Activated CD8-positive, alpha-beta memory T cell treated with anti-CD3 and anti-CD28 coated beads, Interleukin-2, amount 10 ng/mL, durations not matched to agents 7 days and 5 days (primary cell): ENCODE data around the gene FHL1. TPM values are rescaled to one million over a fixed set of nuclear protein-coding genes. Genes with fewer than 3 reads are reported as not detected.

ENCODE experiments used
- total RNA-seq, 2 experiments: library from RNA; stranded (reverse); gene quantifications; one replicate each; pipeline ENCODE4 v1.2.3, GENCODE V29; 2021

FHL1 gene
- total RNA-seq, 2 experiments from 2014 or later = 12.4 to 15.9 TPM

Other genes starting within 250 kb of the FHL1 start
- gene MMGT1, start 173.5 kb upstream of the FHL1 start, total RNA-seq = 10 to 100 TPM; 11.6 to 17.4 TPM
- gene SLC9A6, start 162.1 kb upstream of the FHL1 start, total RNA-seq = 10 to 100 TPM; 14.5 to 15.7 TPM
- 10 to 100 TPM; 13.1 to 13.9 TPM for gene MAP7D3, start 103.9 kb downstream of the FHL1 start, total RNA-seq
- gene ADGRG4, start 153.4 kb downstream of the FHL1 start, total RNA-seq = not detected